Activated T-helper 9 cell treated with anti-CD3 and anti-CD28 coated beads, Interleukin-2, amount 50 U/mL, for 16 hours (primary cell): ENCODE results near the gene PGLYRP1.

Experiments used
- DNase-seq: peaks from one replicate; pipeline ENCODE4 v3.0.0-alpha.2; 2020; ENCODE audit warnings: low read depth

PGLYRP1 gene, protein sequence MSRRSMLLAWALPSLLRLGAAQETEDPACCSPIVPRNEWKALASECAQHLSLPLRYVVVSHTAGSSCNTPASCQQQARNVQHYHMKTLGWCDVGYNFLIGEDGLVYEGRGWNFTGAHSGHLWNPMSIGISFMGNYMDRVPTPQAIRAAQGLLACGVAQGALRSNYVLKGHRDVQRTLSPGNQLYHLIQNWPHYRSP

DNA sequence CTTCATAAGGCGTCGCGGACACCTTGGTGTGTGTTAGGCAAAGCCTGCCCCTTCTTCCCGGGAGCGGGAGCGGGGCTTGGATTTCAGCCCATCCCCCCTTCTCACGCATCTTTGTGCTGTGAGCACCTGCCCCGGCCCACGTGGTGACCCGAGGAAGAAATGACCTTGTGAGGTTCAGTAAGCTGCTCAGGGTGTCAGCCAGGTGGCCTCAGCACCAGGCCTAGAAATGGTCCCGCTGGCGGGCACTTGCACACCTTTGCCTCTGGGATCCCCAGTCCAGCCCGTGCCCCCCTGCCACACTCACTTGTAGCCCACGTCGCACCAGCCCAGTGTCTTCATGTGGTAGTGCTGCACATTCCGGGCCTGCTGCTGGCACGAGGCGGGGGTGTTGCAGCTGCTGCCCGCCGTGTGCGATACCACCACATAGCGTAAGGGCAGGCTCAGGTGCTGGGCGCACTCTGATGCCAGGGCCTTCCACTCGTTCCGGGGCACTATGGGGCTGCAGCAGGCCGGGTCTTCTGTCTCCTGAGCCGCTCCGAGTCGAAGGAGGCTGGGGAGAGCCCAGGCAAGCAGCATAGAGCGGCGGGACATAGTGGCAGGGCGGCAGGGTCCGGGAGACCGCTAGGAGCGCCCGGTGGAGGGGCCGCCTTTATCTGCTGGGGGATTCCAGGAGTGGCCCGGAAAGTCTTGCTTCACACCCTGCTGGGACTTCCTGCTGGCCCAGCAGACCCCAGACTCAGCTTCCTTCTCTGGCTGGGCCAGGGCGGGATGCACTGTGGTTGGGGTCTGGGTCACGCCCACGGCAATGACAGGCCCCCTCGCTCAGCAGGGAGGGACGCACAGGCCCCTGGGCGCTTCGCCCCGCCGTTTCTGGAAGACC, at the start of gene PGLYRP1:
TSS of gene PGLYRP1 (minus strand) at position 623 of the 880 bp plus-strand sequence. CDS start at position 591, 32 bp downstream.
- DNase-seq: no peak

DNA sequence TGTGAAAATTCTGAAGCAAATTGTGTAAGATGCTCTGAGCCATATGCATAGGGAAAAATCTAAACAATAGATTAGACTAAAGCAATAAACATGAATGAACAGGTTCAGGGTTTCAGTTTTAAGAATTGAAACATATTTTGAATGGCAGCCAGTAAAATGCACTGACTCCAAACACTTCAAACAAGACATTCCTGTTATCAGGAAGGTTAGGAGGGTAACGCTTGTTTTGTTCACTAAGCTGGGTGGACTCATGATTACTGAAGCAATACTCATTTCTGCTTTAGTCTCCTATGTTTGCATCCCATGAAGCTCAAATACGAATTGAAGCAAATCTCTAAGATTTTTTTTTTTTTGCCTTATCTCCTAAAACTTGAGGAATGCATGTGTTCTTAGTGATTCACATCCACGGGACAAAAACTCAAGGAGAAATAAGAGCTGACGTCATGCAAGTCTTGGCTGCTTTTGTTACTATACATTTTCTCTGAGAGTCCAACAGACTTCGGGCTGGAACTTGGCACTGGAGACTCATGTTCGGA, 47.0 kb upstream of the PGLYRP1 start:
- DNase-seq: no peak

DNA sequence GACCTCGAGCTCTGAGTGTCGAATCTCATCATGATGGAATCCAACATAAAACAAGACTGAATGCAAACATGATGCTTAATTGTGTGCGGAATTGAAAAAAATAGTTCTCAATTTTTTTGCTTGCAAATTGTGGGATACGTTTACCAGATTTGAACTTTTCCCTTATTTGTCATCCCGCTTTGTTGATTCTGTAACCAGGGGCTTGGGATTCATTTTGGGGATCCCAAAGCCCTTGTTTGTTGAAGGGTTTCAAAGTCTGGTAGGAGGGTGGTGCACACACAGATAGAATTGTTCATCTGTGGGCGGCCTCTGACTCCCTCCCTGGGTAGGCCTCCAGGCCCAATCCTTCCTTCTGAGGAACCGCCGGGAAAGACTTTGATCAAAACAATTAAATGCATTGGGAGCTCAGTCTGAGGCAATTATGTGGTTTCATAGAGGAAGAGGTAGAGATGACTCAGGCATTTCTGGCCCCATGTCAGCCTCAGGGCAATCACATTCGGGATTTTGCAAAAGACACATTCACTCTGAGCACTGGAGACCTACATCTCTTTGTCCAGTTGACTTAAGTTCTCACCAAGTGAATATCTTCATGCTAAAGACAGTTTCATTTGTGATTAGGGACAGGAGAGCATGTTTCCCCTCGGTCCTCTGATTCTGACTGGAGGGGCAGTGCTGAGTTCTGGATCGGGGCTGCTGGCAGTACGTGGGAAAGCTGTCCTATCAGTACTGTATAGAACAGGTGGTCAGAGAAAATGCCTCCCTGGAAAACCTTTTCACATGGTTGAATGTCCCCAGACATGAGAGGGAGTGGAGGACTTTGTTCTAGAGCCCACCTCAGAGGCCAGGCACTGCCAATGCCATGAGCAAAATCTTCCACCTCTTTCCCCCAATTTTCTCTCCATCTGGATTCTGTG, 45.7 kb upstream of the PGLYRP1 start:
- no peak for DNase-seq

DNA sequence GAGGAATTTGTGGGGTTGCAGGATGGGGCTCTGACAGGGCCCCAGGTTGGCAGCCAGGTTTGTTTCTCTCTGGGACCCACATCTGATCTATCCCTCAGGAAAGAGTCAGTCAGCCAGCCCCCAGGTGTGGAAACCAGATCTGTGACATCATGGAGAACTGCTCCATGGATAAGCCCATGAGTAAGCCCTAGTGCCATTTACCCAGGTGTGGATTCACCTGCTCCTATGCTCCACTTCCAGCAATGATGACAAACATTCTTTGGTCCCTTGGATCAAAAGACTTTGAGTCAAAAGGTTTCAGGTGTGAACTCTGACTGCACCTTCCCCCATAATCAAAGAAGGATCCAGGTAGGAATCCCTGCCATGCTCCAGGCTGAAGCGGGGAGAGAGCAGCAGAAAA, 44.8 kb upstream of the PGLYRP1 start:
- no peak for DNase-seq

DNA sequence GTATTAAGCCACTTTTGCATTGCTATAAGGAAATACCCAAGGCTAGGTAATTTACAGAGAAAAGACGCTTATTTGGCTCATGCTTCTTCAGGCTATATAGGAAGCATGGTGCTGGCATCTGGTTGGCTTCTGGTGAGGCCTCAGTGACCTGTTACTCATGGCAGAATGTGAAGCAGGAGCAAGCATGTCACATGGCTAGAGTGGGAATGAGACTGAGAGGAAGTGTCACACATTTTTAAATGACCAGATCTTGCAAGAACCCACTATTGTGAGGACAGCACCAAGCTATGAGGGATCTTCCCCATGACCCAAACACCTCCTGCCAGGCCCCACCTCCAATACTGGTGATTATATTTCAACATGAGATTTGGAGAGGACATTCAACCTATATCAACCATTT, 43.6 kb upstream of the PGLYRP1 start:
- DNase-seq: no peak

DNA sequence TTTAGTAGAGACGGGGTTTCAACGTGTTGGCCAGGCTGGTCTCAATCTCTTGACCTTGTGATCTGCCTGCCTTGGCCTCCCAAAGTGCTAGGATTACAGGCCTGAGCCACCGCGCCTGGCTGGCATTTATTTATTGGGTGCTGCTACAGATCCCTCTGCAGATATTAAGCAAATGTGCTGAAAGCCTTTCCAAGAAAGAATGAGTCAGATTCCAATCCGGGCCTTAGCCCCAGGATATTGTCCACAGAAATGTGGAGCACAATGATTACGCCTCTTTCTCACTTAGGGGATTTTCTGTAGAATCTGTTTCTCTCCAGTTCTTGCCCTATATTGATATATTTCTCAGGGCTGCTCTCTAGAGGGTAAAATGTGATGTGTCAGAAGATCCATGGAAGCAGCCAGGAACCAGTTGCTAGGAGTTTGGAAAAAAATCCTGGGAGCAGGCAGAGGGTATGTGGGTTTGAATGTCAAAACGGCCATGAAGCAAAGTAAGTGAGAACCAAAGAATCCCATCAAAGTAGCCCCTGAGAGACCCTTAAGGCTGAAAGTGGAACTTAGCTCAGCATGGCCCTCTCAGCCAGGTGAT, 42.7 kb upstream of the PGLYRP1 start:
- no peak for DNase-seq

DNA sequence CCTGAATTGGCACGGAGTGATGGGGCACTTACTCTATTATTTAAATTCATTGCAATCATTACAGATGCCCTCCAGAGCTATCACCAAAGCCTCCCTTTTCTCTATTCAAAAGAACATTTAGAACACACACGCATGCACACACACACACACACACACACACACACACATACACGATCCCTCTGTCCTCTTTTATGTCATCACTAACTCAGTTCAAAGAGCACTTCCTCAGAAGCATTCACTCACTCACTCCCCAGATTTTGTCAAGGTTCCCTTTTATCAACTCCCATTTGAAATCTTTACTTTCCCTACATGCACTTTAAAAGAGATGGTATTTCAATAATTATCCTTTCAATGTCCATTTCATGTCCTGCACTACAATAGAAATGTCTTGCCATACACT, 40.3 kb upstream of the PGLYRP1 start:
- no peak for DNase-seq

DNA sequence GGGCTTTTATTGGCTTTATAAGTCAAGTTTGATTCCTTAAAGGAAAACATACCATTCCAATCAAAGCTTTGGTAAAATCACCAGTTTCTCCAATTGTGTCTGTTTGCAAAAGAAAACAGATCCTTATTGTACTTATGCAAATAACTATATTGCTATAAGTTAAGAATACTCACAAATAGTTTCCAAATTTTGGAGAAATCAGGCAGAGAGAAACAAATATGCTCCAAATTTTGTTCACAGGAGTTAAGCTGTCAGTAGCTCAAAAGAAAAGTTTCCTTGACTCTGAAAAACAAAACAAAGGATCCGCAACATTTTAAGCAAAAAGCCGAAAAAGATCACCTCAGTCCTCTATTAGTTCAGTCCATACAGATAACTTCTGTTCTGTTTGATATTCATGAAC, 37.2 kb upstream of the PGLYRP1 start:
- DNase-seq: no peak

DNA sequence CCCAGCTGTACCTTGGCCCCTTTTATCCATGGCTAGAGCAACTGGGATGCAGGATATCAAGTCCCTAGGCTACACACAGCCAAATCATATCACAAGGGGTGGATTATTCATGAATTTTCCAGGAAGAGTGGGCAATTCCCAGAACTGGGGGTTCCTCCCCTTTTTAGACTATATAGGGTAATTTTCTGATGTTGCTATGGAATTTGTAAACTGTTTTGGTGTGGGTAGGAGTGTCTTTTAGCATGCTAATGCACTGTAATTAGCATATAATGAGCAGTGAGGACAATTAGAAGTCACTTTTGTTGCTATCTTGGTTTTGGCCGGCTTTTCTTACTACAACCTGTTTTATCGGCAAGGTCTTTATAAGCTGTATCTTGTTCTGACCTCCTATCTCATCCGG, 35.9 kb upstream of the PGLYRP1 start:
- no peak for DNase-seq

DNA sequence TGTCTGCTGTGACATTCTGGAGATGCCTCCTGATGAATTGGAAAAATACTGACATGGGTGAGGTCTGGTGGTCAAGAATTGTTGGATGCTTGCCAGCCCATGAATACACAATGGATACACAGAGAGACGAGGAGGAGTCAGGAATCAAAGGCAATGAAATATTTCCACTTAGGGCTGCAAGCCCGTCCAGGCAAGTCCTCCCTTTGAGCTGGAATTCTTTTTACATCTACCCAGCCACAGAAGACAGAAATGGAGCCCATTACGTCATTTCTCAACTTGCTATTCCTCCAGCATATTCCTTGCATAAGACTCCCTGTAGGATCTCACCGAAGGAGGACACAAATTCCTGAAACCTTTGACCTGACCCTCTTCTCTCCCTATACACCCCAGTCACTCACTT, 33.7 kb upstream of the PGLYRP1 start:
- no peak for DNase-seq

DNA sequence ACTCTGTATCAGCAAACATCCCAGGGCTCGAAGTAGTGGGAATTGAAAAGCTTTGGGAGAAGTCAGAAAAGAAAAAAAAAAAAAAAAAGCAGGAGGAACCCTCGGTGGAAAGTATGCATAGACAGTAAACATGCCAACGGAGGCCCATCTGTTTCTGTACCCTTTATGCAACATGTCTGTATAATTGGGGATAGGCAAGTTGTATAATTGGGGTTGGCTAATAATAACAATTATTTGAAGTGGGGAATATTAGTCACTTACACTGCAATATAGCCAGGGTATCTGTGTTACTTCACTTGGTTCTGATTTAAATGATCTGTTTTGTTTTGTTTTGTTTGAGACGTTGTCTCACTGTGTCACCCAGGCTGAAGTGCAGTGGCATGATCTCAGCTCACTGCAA, 30.0 kb upstream of the PGLYRP1 start:
- no peak for DNase-seq

DNA sequence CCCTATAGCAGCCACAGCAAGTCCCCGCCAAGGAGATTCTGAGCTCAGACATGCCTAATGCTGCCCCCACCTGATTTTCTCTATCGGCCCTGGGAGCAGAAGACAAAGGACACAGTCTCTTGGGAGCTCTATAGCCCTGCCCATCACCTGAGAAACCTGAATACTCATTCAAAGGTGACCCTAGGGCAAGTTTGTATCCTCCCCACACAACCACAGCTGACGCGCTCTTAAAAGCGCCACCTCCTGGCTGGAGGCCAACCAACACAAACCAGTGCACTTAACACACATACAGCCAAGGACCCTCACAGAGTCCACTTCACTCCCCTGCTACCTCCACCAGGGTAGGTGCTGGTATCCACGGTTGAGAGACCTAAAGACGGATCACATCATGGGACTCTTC, 26.7 kb upstream of the PGLYRP1 start:
- DNase-seq: no peak

DNA sequence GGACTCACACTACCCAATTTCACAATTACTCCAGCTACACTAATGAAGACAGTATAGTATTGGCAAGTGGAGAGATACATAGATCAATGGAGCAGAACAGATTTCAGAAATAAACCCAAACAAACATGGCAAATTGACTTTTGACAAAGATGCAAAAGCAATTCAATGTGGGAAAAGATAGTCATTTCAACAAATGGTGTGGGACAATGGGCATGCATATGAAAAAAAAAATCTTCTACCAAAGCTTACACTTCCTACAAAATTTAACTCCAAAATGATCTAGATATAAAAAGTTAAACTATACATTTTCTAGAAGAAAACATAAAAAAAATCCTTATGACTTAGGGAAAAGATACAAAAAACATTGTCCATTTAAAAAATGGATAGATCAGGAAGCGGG, 20.7 kb upstream of the PGLYRP1 start:
- no peak for DNase-seq

DNA sequence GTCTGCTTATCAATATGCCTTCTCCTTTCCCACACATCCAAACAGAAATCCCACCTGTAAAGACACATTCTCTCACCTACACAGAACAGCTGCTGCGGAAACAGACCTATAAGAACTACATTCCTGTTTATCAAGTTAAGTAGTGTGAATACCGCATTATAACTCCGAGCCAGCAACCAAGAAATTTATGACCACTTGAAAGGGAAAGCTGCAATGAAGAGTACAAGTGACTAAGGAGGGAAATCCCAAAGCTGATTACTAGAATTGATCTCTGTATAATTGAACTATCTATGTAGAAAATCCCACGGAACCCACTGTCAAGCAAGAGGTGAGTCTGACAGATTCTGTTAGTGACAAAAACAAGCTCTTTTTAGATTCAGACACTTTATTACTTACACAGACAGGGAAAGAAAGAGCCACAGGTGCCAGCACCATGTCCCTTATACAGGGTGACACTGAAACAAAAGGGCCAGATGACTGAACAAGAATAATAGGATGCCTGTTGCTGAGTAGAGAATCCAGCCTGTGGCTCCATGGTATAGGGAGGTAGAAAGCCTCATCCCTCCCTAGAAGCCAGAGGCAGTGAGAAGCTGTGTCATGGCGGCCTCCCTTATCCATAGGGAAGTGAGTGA, 19.5 kb upstream of the PGLYRP1 start:
- DNase-seq: no peak

DNA sequence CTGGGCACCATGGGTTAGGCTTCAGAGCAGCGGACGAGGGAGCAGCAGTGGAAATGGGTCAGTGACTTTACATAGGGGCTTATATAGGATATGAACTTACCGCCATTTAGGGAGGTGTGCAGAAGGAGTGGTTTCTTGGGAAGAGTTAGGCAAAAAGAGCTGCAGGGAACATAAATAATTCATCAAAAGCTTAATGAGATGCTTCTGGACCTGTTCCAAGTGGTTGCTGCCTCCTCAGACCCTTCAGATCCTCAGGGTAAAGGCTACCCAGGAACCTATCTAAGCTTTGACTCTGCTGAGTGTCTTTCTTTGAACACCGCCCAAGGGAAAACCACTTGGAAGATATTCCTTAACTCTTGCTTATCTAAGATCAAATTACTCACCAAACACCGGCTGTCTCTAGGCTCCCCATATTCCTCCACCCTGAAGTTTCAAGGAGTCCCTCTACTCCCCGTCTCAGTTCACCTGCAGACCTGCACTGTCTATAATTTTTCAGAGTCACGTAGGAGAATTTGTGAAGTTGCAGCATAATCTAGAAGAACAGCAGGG, 18.2 kb upstream of the PGLYRP1 start, which contains the start of gene IGFL4:
TSS of gene IGFL4 (minus strand) at position 51 of the 549 bp plus-strand sequence. CDS start at position 11, 40 bp downstream.
- no peak for DNase-seq

DNA sequence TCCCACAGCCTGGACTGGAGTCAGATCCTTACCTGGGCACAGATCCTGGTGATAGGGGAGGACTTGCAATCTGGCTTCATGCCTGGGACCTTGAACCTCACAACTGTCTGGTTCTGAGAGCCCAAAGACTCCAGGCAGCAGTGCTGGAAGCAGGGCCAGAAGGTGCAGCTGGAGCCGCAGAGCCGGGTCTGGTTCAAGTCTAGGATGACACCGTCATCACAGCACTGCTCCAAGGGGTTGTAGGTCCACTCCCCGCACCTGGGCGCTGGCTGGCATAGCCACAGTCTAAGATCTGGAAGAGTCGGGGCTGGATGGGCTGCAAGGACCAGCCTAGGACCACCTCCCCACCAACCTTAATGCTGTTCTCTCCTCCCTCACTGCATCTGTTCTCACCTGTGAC, 17.3 kb upstream of the PGLYRP1 start:
- no peak for DNase-seq

DNA sequence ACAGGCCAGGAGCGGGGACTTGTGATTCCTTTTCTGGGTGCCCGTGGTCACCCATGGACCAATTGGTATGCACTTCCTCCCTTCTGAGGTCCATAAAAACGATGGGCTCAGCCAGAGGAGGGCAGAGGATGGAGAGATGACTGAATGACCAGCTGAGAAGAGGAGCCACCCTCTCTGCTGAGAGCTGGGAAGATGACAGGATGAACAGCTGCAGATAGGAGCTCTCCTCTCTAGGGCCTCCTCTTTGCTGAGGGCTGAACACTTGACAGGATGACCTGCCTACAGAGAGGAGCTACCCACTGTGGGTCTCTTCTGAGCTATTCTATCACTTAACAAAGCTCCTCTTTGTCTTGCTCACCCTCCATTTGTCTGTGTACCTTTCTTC, 13.9 kb upstream of the PGLYRP1 start:
- DNase-seq: no peak

DNA sequence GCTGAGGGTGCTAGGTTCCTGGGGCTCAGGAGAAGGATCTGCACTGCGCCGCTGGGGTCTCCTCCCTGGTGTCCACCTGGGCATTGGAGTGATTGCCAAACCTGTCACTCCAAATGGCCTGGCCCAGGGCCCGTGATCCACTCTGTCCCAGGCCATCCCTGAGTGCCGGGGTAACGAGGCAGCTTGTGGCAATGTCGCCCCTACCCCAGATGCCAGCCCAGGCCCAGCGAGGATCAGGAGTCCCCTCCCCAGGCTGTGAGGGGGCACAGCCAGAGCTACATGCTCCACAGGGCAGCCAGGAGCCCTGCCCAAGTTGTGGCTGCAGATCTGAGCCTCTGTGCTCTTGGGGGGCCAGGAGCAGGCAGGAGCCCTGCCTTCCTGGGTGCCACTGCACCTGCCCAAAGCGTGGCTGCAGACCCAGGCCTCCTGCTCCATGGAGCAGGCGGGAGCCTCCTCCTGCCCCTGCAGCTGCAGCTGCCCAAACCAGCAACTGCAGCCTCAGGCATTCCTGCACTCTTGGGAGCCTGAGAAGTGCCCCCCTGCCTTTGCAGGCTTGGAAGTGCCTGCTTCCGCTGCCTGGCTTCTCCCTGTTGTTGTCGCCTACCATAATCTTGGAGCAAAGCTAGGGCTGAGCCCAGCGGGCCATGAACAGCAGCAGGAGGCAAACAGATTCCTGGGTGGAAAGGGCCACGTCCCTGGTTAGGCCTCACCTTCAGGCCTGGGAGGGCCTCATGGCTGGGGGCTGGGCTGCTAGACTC, 13.3 kb upstream of the PGLYRP1 start:
- DNase-seq: no peak

DNA sequence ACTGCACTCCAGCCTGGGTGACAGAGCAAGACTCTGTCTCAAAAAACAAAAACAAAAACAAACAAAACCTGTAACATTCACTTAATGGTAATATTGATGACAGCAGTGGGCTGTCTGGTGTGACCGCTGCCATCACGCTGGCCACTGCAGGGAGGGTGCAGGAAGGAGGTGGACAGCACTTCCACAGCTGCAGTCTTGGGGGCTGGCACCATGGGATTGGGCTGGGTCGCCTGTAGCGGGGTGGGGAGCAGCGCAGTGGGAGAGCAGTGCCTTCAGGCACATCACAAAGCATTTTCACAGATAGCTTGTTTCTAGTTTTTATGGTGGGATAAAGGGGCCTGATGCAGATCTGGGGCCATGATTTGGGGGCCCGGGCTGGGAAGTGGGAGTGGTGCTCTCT, 12.7 kb upstream of the PGLYRP1 start:
- no peak for DNase-seq

DNA sequence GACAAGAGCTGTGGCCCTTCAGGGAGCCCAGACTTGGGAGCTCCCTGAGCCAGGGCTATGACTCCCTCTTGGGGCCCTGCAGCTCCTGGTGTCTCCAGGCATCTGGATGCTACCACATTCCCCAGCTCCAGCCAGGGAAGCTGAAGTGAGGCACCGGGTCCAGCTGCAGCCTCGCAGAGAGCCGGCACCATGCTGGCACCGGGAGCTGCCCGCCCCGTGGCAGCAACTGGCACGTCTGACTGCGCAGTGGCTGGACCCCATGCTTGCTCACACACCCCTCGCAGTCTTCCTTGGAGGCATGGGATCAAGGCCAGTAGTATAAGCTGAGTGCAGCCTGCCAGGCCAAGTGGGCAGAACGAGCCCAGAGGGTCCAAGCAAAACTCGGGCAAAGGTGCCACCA, 10.5 kb upstream of the PGLYRP1 start:
- DNase-seq: no peak
